OCI-M2 (cell line): Measurements from ENCODE around the gene C4orf50.

Experiments used
- DNase-seq: peaks from one replicate; lab custom pipeline; 2025; ENCODE audit not compliant: unreplicated experiment; lab: John Stamatoyannopoulos, UW

The C4orf50 gene

DNA sequence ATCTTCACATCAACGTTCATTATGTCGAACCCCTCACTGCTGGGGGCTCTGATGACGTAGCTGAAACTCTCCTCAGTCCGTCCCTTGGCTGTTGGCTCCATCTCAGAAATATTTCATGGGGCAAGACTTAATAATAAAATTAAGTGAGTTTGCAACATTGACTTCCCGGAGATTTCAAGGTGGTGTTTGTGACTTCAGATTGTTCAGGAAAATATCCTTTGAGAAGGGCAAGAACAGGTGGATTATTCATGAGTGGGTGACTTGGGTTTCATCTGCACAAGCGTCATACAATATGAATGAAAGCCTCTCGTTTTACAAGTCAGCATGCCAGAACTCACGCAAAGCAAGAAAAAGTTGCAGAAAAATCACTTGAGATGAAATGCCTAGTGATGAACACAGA is at the start of gene C4orf50:
Gene C4orf50 (minus strand): TSS at position 101 of the 400 bp plus-strand sequence.
- DNase-seq, result no peak

DNA sequence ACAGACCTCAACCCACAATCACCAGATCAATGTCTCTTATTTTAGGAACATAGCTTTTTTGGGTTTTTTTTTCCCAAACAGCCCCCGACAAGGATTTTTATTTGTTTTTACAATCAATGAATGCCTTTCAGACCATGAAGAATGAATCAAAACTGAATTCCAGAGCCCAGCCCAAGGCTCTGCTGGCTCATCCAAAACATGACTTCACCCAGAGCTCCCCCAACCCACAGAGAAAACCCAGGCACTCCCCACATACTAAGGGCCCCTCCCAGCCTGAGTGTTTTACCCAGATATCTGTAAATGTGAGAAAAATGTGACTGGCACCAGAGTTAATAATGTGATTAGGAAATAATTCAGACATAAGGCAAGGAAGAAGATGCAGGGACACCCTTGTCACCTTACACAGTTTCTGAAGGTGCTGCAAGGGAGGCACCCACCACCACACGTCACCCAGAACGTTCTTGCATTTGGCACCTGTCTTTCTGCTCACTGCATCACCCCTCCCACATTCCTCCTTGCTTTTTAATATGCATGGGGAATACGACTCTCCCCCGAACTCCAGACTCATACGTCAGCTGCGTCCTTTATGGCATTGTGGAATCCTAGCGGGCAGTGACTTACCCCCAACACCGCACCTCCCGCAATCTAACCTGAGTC is 47.8 kb upstream of the C4orf50 start:
- no peak for DNase-seq

DNA sequence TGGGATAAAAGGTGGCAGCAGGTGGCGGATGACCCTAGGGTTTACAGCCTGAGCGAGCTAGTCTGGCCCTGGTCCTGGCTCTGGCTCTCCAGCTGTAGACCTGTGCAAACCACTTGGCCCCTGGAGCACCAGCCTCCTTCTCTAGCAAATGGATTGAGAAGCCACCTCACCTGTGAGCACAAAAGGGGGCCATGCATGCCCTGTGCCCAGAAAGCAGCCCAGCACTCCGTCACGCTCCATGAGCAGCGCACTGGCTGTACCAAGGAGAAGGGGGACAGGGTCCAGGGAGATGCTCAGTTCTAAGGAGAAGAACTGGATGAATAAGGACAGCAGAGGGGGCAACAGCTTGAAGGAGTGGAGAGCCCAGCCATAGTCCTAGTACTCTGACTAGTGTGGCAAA is 46.9 kb upstream of the C4orf50 start:
- no peak for DNase-seq

DNA sequence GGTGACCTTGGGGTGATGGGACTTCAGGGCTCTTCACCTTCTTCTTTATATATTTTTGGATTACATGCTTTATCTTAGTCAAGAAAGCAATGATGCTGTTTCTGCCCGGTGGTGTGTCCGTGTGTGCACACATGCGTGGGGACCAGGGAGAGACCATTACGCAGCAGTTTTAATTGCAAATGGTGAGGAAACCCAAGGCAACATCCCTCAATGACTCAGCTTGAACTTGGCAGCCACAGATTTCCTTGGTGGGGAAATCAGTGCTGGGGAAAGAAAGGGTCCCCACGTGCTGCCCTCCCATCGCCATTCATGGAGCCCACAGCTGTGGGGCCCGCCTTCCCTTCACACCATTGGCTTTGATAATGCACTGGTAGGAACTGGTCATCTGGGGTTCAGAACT is 46.2 kb upstream of the C4orf50 start:
- DNase-seq, result no peak

DNA sequence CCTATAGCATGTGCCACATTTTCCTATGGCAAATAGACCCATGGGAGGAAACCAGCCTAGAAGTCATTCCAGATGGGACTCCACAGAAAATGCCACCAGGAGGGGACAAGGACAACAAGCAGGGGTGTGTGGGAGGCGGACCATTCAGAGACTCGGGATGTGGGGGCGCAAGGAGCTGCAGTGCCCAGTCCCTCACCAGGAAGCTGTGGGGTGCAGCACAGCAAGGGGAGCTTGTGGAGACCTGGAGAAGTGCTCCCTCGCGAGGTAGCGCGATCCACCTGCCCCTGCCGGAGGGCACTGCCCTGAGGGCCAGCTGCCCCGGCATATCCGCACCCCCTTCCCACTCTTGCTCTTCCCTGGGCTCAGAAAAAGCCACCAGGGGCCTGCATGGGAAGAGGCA is 45.5 kb upstream of the C4orf50 start:
- no peak for DNase-seq

DNA sequence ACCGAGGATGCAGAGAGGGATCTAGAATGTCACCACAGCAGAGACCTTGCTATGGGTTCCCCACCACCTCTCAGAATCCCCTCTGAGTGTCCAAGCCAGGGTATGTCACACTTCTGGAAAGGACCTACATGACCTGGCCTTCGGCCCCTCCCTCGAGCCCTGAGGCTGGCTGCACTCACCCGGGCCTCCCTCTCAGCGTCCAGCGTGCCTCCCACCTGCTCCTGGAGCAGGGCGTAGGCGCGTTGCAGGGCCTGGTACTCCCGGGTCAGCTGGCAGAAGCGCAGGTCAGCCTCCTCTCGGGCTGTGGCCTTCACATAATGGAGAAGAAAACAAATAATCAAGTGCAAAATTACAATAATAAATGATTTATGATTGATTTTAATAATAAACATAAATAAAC is 43.9 kb upstream of the C4orf50 start:
- DNase-seq, result no peak

DNA sequence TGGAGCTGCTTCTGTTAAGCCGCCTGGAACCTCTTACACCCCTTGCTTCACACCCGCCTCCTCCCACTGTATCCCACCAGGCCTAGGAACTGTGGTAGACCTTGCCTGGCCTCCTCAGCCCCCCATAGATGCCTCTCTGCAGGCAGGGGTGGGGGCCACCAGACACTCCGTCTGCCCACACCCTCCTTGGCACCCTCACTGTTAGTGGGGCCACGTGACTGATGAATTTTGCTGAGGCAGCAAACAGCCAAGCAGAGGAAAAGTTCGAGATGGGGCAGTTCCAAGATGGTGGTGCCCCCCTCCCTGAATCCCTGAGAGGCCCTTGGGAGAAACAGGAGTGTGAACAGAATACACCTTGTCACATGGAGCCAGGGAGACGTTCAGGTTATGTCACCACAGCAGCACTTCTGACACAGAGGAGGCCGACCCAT is 41.2 kb upstream of the C4orf50 start:
- DNase-seq, result no peak

DNA sequence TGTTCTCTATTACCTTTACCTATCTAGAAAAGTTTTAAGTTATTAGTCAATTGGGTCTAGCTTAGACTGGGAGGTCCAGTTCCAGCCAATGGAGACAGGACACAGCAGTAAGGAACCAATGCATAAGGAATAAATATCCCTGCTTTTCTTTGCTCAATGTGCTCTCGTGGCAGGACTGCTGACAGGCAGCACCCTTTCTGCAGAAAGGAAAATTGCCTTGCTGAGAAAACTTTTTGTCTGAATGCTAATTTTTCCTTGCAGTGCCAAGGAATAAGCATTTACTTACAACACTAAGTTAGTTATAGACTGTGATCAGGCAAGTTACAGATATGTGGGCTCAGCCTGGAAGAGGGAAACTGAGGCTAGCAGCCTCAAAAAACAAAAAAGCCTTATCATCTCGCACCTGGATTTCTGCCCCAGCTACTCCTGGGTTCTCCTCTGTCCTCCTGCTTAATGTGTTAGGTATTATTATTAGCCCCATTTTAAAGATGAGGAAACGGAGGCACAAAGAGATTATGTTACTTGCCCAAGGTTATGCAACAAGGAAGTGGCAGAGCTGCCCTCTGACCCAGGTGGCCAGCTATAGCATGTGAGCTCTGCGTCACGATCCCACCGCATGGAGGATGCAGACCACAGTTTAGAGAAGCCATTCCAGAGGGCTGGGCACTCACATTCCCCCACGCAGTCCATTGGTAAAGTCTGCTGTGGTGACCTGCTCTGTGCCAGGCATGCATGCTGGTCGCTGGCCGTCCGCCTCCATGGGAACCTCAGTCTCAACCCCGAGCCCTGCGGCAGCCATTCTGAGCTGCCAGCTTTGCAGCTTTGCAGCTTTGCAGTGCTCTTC is 40.5 kb upstream of the C4orf50 start:
- DNase-seq, result no peak

DNA sequence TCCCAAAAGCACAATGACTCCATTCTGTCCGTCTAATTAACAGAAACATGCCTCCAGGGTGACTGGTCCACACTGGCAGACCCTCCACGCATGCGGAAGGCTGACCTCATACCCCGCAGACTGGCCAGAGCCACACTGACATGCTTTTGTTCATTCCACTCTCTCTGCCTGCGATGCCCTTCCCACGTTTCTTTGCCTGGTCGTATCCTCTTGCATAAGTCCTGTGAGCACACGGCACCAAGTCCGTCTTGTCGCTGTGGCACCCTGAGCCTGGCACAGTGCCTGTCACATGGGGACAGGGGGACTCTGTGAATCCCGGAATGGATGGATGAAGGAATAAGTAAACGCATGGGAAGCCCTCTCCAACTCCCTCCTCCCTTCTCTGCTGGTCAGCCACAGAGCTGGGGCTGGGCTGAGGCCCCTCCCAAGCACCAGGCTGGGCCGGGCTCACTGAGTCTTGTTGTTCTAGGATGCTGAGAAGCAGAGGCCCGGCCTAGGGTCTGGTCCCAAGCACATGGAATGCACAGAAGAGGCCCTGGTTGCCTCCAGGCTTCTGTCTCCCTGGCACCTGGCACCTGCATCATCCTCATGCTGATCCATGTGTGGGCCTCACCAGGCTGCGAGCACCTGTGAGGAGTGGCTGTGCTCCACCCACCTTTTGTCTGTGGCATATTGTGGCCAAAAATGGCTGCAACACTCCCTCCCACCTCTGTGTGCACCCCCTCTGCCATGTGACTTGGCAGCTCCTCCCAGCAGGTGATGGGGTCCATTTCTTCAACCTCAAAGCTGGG is 38.9 kb upstream of the C4orf50 start:
- DNase-seq, result no peak

DNA sequence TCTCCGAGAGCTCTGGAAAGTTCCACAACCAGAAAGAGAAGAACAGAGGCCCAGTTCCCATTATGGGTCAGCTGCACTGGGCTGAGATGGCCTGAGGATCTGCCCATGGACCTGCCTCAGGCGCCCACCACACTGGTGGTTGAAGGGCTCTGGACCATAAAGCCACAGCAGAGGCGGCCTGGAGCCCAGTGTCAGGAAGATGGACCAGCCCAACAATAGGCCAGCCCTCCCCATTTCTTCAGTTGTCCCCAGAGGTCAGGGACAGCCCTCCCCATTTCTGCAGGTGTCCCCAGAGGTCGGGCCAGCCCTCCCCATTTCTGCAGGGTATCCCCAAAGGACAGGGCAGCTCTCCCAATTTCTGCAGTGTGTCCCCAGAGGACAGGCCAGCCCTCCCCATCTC is 37.2 kb upstream of the C4orf50 start:
- DNase-seq, result no peak

DNA sequence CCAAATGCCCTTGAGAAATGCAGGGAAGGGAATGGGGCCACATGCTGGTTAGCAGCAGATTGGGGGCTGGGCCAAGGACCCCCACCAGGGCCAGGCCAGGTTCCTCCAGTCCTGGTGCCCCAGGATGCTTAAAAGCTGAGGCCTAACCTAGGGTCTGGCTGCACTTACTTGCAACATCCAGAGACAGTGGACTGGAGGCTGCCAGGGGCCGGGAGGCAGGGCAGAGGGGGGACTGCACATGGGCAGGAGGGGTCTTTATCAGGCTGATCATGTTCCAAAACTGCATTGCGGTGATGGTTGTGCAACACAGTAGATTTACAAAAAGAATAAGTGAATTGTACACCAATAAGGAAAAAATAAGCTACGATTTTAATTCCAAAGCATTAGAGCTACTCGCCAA is 36.8 kb upstream of the C4orf50 start:
- DNase-seq, result no peak

DNA sequence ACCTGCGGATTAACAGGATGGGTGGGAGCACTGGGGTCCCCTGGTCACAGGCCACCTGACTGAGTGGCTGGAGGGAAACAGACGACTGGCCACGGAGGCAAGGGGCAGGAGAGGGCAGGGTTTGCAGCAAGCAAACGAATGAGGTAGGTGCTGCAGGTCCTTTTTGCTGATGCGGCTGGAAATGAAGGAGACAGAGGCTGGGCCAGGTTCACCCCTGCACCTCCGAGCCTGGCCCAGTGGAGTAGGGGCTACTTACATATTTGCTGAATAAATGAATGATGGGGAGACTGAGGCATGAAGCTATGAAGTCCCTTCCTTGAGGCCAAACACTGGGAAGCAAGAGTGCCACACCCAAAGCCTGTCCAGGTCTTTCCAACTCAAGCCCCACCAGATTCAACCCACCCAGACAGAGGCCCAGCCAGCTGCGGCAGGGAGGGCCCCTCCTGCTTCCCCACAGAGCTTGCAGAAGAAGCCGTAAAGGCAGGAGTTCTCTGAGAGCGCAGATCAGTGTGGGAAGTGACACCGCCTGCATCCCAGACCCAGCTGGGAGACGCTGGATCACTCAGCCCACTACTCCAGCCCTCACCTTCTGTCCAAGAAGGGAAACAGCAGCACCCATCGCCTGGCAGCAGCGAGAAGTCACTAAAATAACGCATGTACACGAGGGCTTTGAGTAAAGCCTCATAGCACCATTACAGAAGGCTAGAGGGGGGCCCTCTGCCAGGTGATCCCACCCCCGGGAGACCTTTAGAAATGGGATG is 36.1 kb upstream of the C4orf50 start:
- no peak for DNase-seq

DNA sequence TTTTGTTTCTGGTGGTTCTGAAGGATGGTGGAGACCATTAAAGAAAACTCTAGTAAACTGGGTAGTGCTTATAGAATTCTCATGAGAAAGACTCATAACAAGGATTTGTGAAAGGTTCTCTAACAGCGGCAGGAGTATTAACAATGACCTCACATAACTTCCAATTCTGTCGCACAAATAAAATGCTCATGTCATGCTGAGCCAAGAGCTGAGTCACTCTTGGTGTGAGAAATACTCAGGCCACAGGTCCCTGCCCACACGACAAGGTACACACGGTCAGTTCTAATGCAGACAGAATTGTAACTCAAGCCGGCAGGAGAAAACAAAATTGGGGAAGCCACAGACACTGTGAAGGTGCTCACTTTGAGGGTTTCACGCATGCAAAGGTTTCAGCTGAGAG is 34.4 kb upstream of the C4orf50 start:
- no peak for DNase-seq

DNA sequence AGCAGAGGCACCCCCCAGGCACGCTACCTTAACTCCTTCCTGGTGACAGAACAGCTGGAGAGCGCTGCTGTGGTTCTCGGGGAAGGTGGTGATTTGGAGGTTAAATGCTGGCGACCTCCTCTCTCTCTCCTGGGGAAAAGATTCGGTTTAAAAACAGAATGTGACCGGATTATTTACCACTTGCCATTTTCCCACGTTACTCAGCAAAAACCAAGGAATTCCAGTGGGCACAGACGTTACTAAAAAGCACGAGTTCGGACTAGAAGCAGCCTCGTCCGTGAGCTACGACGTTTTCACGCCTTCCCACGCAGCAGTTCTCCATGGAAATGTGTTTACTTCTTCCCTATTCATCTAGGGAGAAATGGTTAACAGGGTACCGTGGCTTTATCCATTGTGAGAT is 32.3 kb upstream of the C4orf50 start:
- no peak for DNase-seq

DNA sequence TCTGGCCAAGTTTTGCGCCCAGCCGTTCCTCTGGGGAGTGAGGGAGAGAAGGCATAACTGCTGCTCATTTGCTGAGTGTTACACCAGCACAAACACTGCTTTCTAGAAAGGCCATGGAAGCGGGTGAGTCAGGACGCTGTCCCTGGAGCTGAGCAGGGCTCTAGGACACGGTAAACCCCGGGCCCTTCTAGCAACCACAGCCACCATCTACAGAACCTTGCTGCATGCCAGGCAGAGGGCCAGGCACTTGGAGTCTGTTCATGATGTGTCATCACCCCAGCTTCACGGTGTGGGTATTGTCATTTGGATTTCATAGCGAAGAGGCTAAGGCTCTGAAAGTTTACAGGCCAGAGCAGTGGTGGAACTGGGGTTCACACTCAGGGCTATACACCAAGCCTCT is 31.8 kb upstream of the C4orf50 start:
- no peak for DNase-seq

DNA sequence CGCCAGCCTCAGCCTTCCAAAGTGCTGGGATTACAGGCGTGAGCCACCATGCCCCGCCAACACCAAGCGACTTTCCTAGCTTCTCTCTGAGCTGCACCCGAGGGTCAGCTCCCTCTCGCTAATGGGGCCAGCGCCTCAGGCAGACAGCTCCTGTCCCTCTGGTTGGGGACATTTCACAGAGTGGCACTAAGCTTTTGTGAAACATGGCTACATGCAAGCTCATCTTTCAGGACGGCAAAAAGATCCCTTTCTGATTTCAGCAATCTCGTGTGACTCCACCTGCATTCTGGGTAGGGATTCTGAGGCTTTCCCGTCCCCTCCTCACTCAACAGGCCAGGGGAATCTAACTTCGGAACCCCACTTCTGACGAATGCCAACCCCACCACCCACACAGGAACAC is 31.0 kb upstream of the C4orf50 start:
- no peak for DNase-seq

DNA sequence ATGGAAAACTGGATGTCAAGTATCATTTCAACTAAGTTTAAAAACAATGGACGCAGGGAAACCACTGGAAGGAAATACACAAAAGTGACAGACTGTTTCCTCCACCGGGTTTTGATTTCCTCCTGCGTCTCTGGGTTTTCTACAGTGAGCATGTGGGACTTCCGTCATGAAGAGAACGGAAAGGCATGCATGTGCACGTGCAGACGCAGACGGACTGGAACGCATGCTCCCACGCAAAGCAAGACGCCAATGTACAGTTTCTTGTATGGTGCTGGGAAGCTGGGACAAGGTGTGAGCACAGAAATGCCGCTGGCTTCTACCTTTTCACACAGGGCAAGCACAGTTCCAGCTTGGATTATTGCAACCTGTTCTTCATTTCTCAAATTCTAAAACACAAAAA is 30.3 kb upstream of the C4orf50 start:
- no peak for DNase-seq

DNA sequence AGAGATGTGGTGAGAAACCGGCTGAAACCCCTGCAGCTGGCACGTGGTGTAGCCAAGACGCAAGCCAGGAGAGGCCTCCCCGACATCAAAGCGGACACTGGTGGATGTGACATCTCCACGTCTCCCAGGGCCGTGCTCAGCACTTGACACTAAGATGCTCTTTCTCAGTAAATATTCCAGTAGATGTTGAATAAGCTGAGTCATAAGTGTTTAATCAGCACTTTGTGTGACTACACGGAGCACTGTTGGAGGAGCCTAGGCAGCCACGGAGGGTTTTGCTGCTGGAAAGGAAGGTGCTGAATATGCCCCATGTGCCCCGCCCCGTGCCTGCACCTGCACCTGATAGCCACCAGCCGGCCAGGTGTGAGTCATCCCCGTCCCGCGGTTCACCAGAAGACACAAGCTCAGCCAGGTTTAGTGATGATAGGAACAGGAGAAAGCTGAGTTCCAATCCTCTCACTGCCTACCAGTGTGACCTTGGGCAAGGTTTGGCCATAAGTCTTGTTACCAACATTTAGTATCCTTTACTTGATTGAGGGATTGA is 29.0 kb upstream of the C4orf50 start:
- DNase-seq, result no peak

DNA sequence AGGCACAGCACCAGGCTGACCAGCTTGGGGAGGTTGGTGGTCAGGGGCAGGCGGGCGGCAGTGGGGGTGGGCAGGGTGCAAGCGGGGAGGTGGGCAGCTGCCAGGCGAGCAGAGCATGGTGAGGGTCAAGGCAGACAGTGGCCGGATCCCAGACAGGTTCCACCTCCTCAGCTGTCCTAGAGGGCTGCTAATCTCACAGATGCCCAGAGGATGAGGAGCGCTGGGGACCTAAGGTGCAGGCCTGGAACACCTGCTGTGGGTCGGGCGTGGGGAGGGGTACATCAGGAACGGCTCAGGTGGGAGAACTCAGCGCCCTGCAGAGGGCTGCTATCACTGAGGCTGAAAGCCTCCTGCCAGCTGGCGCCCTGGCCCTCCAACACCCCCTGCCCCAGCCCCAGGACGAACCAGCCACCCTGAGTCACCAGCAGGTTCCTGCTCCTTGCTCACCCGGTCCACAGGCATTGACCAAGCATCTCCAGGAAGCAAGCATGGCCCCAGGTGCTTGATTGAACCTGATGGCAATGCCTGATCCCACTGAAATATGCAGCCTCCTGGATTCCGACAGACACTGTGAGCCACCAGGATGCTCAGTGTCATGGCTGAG is 28.4 kb upstream of the C4orf50 start:
- no peak for DNase-seq

DNA sequence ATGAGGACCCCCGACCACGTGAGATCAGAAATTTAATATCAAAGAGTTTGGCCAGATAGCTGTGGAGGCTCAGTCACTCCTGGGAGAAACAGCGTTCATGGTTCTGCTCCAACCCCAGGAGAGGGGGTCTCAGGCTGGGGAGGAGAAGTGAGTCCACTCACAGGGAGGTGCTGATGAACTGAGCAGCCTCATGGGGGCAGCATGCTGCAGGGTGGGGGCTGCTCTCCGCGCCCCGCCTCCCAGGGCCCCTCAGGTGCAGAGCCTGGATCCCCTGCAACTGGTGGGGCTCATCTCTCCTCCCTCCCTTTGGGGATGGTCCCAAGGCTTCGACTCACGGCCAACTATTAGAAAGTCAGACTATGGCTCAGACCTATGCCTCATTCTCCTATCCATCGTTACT is 26.6 kb upstream of the C4orf50 start:
- DNase-seq, result no peak
